ENCODE results near the gene RTKN. TPM values are rescaled to one million over a fixed set of nuclear protein-coding genes. Genes with fewer than 3 reads are reported as not detected.

The RTKN gene
- total and polyA plus RNA-seq, 10 of the 15 experiments (the other 5 are each of a cell fraction or from before 2014, with no cell fraction given), result 0.50 to 12.3 (median 5.4) TPM

DNA sequence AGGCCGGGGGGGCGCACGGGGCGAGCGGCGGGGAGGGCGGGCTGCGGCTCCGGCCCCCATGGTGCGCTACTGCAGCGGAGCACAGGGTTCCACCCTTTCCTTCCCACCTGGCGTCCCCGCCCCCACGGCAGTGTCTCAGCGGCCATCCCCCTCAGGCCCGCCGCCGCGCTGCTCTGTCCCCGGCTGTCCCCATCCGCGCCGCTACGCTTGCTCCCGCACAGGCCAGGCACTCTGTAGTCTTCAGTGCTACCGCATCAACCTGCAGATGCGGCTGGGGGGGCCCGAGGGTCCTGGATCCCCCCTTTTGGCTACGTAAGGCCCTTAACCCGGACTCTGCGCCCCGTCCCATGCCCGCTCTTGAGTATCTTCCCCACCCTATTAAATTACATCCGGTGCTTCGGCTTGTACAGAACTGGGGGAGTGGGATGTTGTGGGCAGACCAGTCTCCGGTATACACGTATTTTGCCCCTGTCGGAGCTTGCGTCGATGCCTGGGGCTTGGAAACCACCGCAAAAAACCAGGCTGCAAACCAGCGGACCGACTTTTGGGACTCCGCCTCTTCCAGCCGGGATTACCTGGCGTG is 15.9 kb upstream of the RTKN start (continued):
- TF ChIP-seq, protein P1, sequence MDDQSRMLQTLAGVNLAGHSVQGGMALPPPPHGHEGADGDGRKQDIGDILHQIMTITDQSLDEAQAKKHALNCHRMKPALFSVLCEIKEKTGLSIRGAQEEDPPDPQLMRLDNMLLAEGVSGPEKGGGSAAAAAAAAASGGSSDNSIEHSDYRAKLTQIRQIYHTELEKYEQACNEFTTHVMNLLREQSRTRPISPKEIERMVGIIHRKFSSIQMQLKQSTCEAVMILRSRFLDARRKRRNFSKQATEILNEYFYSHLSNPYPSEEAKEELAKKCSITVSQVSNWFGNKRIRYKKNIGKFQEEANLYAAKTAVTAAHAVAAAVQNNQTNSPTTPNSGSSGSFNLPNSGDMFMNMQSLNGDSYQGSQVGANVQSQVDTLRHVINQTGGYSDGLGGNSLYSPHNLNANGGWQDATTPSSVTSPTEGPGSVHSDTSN (IDR thresholded peaks at IDR 0.05; ENCODE audit: insufficient replicate concordance, low read depth, low read length), result no peak
- TF ChIP-seq FOXM1 (IDR thresholded peaks at IDR 0.05; ENCODE audit: low read depth, low read length) (no peak), TARDBP (IDR thresholded peaks at IDR 0.05; ENCODE audit: borderline replicate concordance) (no peak; the same call in none of the 2 replicates), HDAC6 (IDR thresholded peaks at IDR 0.05; ENCODE audit: unreplicated experiment) (no peak), CBFB (IDR thresholded peaks at IDR 0.05; ENCODE audit: low read depth) (peak; percentile 52; the same call in 1 of the 2 replicates), BMI1 (IDR thresholded peaks at IDR 0.05; ENCODE audit: borderline replicate concordance) (no peak), LARP7 (IDR thresholded peaks at IDR 0.05) (peak; percentile 88), POLR2AphosphoS5 (IDR thresholded peaks at IDR 0.05; ENCODE audit: low read length) (peak; percentile 76), RELA (IDR thresholded peaks at IDR 0.05; ENCODE audit: borderline replicate concordance, partially characterized antibody) (peak; percentile 56), ATF7 (IDR thresholded peaks at IDR 0.05; ENCODE audit: low read depth) (peak; percentile 76; the same call in 1 of the 2 replicates), SMAD1 (IDR thresholded peaks at IDR 0.05; ENCODE audit: low read depth, partially characterized antibody) (peak; percentile 73), NFYA (IDR thresholded peaks at IDR 0.05; ENCODE audit: borderline replicate concordance, low read depth, low read length) (no peak), NBN (IDR thresholded peaks at IDR 0.05) (peak; percentile 82), NR2F1 (conservative IDR thresholded peaks at IDR 0.05) (peak; percentile 40; the same call in 1 of the 2 replicates), CREM (IDR thresholded peaks at IDR 0.05; ENCODE audit: low read depth) (no peak; the same call in 1 of the 2 replicates), MYC (IDR thresholded peaks at IDR 0.05; ENCODE audit: insufficient read depth, insufficient read length, insufficient replicate concordance, low read length, severe bottlenecking) (no peak), BACH1 (IDR thresholded peaks at IDR 0.05; ENCODE audit: borderline replicate concordance) (peak; percentile 89), ESRRA (IDR thresholded peaks at IDR 0.05; ENCODE audit: low read length) (no peak)
- TF ChIP-seq, protein P2, sequence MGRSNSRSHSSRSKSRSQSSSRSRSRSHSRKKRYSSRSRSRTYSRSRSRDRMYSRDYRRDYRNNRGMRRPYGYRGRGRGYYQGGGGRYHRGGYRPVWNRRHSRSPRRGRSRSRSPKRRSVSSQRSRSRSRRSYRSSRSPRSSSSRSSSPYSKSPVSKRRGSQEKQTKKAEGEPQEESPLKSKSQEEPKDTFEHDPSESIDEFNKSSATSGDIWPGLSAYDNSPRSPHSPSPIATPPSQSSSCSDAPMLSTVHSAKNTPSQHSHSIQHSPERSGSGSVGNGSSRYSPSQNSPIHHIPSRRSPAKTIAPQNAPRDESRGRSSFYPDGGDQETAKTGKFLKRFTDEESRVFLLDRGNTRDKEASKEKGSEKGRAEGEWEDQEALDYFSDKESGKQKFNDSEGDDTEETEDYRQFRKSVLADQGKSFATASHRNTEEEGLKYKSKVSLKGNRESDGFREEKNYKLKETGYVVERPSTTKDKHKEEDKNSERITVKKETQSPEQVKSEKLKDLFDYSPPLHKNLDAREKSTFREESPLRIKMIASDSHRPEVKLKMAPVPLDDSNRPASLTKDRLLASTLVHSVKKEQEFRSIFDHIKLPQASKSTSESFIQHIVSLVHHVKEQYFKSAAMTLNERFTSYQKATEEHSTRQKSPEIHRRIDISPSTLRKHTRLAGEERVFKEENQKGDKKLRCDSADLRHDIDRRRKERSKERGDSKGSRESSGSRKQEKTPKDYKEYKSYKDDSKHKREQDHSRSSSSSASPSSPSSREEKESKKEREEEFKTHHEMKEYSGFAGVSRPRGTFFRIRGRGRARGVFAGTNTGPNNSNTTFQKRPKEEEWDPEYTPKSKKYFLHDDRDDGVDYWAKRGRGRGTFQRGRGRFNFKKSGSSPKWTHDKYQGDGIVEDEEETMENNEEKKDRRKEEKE (IDR thresholded peaks at IDR 0.05), result no peak
- TF ChIP-seq, protein P3, sequence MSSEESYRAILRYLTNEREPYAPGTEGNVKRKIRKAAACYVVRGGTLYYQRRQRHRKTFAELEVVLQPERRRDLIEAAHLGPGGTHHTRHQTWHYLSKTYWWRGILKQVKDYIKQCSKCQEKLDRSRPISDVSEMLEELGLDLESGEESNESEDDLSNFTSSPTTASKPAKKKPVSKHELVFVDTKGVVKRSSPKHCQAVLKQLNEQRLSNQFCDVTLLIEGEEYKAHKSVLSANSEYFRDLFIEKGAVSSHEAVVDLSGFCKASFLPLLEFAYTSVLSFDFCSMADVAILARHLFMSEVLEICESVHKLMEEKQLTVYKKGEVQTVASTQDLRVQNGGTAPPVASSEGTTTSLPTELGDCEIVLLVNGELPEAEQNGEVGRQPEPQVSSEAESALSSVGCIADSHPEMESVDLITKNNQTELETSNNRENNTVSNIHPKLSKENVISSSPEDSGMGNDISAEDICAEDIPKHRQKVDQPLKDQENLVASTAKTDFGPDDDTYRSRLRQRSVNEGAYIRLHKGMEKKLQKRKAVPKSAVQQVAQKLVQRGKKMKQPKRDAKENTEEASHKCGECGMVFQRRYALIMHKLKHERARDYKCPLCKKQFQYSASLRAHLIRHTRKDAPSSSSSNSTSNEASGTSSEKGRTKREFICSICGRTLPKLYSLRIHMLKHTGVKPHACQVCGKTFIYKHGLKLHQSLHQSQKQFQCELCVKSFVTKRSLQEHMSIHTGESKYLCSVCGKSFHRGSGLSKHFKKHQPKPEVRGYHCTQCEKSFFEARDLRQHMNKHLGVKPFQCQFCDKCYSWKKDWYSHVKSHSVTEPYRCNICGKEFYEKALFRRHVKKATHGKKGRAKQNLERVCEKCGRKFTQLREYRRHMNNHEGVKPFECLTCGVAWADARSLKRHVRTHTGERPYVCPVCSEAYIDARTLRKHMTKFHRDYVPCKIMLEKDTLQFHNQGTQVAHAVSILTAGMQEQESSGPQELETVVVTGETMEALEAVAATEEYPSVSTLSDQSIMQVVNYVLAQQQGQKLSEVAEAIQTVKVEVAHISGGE (CRISPR knock-in tag; IDR thresholded peaks at IDR 0.05), result peak; percentile 58
